KOPT-K1 (cell line): ENCODE measurements around the gene PTPN5.

Experiments used
- H3K27ac ChIP-seq: fragments of 200-600 bp; sonication (generic); 2 replicates; pipeline ENCODE4 v1.5.1; 2016; ENCODE audit warnings: antibody characterized with exemption, mild to moderate bottlenecking, low read depth, low read length; ENCODE audit not compliant: poor library complexity, severe bottlenecking
- H3K36me3 ChIP-seq: fragments of 200-600 bp; sonication (generic); 2 replicates; pipeline ENCODE4 v1.5.1; 2017; ENCODE audit warnings: antibody characterized with exemption, mild to moderate bottlenecking, low read length, moderate library complexity; ENCODE audit not compliant: insufficient read depth
- H3K9me3 ChIP-seq: fragments of 200-600 bp; sonication (generic); 2 replicates; pipeline ENCODE4 v1.5.1; 2017; ENCODE audit warnings: antibody characterized with exemption, low read length, mild to moderate bottlenecking; ENCODE audit not compliant: insufficient read depth, poor library complexity, severe bottlenecking

PTPN5 gene

GRCh38 chr11:18780329-18780728, 11.3 kb downstream of the PTPN5 start:
- Histone ChIP-seq H3K36me3 (no peaks in the 10 kb centered on the region), H3K9me3 (no peaks in the 10 kb centered on the region)

GRCh38 chr11:18778468-18778867, 13.1 kb downstream of the PTPN5 start:
- Histone ChIP-seq H3K9me3 (no peaks in the 10 kb centered on the region), H3K36me3 (no peaks in the 10 kb centered on the region), H3K27ac (no peak overlapping the region)

More at GRCh38 chr11:18780329-18780728, 11.3 kb downstream of the PTPN5 start:
- H3K27ac ChIP-seq, result no peak overlapping the region

GRCh38 chr11:18776324-18776723, 15.3 kb downstream of the PTPN5 start:
- no peak overlapping the region for H3K27ac ChIP-seq
- H3K36me3 ChIP-seq, result no peaks in the 10 kb centered on the region
- H3K9me3 ChIP-seq, result no peaks in the 10 kb centered on the region

GRCh38 chr11:18775492-18776292, 15.9 kb downstream of the PTPN5 start:
- H3K9me3 ChIP-seq, result no peaks in the 10 kb centered on the region
- H3K27ac ChIP-seq, result no peak overlapping the region

GRCh38 chr11:18774801-18775200, 16.8 kb downstream of the PTPN5 start:
- Histone ChIP-seq H3K27ac (no peak overlapping the region), H3K36me3 (no peaks in the 10 kb centered on the region), H3K9me3 (no peaks in the 10 kb centered on the region)

More at GRCh38 chr11:18775492-18776292, 15.9 kb downstream of the PTPN5 start:
- H3K36me3 ChIP-seq, result no peaks in the 10 kb centered on the region

GRCh38 chr11:18773681-18774080, 17.9 kb downstream of the PTPN5 start:
- Histone ChIP-seq H3K27ac (no peak overlapping the region), H3K36me3 (no peaks in the 10 kb centered on the region), H3K9me3 (no peaks in the 10 kb centered on the region)

- H3K27ac ChIP-seq, result no peak overlapping the region
- H3K9me3 ChIP-seq, result no peaks in the 10 kb centered on the region
- H3K36me3 ChIP-seq, result no peaks in the 10 kb centered on the region
These were observed 18.5 kb downstream of the PTPN5 start for GRCh38 chr11:18773104-18773503.

GRCh38 chr11:18772211-18772610, 19.4 kb downstream of the PTPN5 start:
- Histone ChIP-seq H3K36me3 (no peaks in the 10 kb centered on the region), H3K9me3 (no peaks in the 10 kb centered on the region), H3K27ac (no peak overlapping the region)

GRCh38 chr11:18771266-18772035, 20.1 kb downstream of the PTPN5 start:
- H3K36me3 ChIP-seq, result no peaks in the 10 kb centered on the region
- H3K27ac ChIP-seq, result no peak overlapping the region
- H3K9me3 ChIP-seq, result no peaks in the 10 kb centered on the region

- Histone ChIP-seq H3K36me3 (no peaks in the 10 kb centered on the region), H3K9me3 (no peaks in the 10 kb centered on the region), H3K27ac (no peak overlapping the region)
These were observed 21.0 kb downstream of the PTPN5 start for GRCh38 chr11:18770479-18771125.

GRCh38 chr11:18769802-18770456, 21.7 kb downstream of the PTPN5 start:
- no peaks in the 10 kb centered on the region for H3K9me3 ChIP-seq
- H3K27ac ChIP-seq, result no peak overlapping the region
- H3K36me3 ChIP-seq, result no peaks in the 10 kb centered on the region

- Histone ChIP-seq H3K9me3 (no peaks in the 10 kb centered on the region), H3K36me3 (no peaks in the 10 kb centered on the region), H3K27ac (no peak overlapping the region)
These were observed 22.6 kb downstream of the PTPN5 start for GRCh38 chr11:18768978-18769377.

- Histone ChIP-seq H3K36me3 (no peaks in the 10 kb centered on the region), H3K27ac (no peak overlapping the region), H3K9me3 (no peaks in the 10 kb centered on the region)
These were observed 23.1 kb downstream of the PTPN5 start for GRCh38 chr11:18768472-18768901.

- Histone ChIP-seq H3K9me3 (no peaks in the 10 kb centered on the region), H3K27ac (no peak overlapping the region), H3K36me3 (no peaks in the 10 kb centered on the region)
These were observed 25.6 kb downstream of the PTPN5 start for GRCh38 chr11:18766015-18766414.

GRCh38 chr11:18765554-18765953, 26.0 kb downstream of the PTPN5 start:
- no peaks in the 10 kb centered on the region for H3K36me3 ChIP-seq
- no peaks in the 10 kb centered on the region for H3K9me3 ChIP-seq
- H3K27ac ChIP-seq, result no peak overlapping the region
